Sigmoid colon (tissue), 4 donors: Measurements from ENCODE around the gene GADD45GIP1.
"Not testable (repeated sequence)": the region's sequence is repeated elsewhere in the genome, so short reads cannot be mapped to it uniquely, and the experiment has no call there.

Source experiments
- EP300 ChIP-seq, 4 donors: sonication (generic); formaldehyde crosslinking; IDR thresholded peaks; one replicate each; pipeline ENCODE4 v1.6.1; 2017; ENCODE audit warnings: antibody characterized with exemption in 4 of 4
- TF ChIP-seq, protein P1 (sequence below), 4 experiments: fragments of 450-650 bp in 3 of 4; fragments of 200-600 bp in 1 of 4; IDR thresholded peaks; one replicate each; pipeline ENCODE4 v1.5.1; 2016 to 2019; ENCODE audit warnings: antibody characterized with exemption in 4 of 4, mild to moderate bottlenecking in 3 of 4, moderate library complexity in 2 of 4

- TF ChIP-seq, protein P1, sequence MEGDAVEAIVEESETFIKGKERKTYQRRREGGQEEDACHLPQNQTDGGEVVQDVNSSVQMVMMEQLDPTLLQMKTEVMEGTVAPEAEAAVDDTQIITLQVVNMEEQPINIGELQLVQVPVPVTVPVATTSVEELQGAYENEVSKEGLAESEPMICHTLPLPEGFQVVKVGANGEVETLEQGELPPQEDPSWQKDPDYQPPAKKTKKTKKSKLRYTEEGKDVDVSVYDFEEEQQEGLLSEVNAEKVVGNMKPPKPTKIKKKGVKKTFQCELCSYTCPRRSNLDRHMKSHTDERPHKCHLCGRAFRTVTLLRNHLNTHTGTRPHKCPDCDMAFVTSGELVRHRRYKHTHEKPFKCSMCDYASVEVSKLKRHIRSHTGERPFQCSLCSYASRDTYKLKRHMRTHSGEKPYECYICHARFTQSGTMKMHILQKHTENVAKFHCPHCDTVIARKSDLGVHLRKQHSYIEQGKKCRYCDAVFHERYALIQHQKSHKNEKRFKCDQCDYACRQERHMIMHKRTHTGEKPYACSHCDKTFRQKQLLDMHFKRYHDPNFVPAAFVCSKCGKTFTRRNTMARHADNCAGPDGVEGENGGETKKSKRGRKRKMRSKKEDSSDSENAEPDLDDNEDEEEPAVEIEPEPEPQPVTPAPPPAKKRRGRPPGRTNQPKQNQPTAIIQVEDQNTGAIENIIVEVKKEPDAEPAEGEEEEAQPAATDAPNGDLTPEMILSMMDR (IDR thresholded peaks at IDR 0.05), result not testable (repeated sequence)
- not testable (repeated sequence) for TF ChIP-seq EP300 (IDR thresholded peaks at IDR 0.05)
These were observed 1.4 kb downstream of the GADD45GIP1 start for GRCh38 chr19:12955575-12955974.
